ENCODE data around the gene HOGA1.

The HOGA1 gene

GRCh38 chr10:97583476-97583875, 713 bp upstream of the HOGA1 start:
- Histone ChIP-seq H3K9me3 (ENCODE audit: insufficient read depth, low read length) (no peaks in the 10 kb centered on the region), H3K9ac (ENCODE audit: low read length) (no peak overlapping the region), H3K27ac (ENCODE audit: low read length) (no peak overlapping the region), H3K4me2 (ENCODE audit: low read length) (no peak overlapping the region), H2AFZ (ENCODE audit: low read depth, low read length) (no peak overlapping the region), H3K79me2 (ENCODE audit: low read length) (no peaks in the 10 kb centered on the region), H3K4me1 (ENCODE audit: low read length) (no peaks in the 10 kb centered on the region), H4K20me1 (ENCODE audit: insufficient read depth, low read length) (no peaks in the 10 kb centered on the region), H3K27me3 (ENCODE audit: low read depth, low read length) (no peaks in the 10 kb centered on the region), H3K36me3 (replicated peaks; ENCODE audit: low read depth, low read length) (no peaks in the 10 kb centered on the region), H3K4me3 (ENCODE audit: low read length) (no peak overlapping the region)
- TF ChIP-seq CTCF (IDR thresholded peaks at IDR 0.05; ENCODE audit: low read depth, low read length) = no peak
- TF ChIP-seq EZH2phosphoT487 (IDR thresholded peaks at IDR 0.05; ENCODE audit: low read depth) = no peak

GRCh38 chr10:97584798-97585438, 729 bp downstream of the HOGA1 start:
- Histone ChIP-seq H3K27ac (ENCODE audit: low read length) (no peak overlapping the region), H3K4me1 (ENCODE audit: low read length) (no peaks in the 10 kb centered on the region), H3K9me3 (ENCODE audit: insufficient read depth, low read length) (no peaks in the 10 kb centered on the region), H2AFZ (ENCODE audit: low read depth, low read length) (no peak overlapping the region), H3K27me3 (ENCODE audit: low read depth, low read length) (no peaks in the 10 kb centered on the region), H3K36me3 (replicated peaks; ENCODE audit: low read depth, low read length) (no peaks in the 10 kb centered on the region), H3K79me2 (ENCODE audit: low read length) (no peaks in the 10 kb centered on the region), H4K20me1 (ENCODE audit: insufficient read depth, low read length) (no peaks in the 10 kb centered on the region), H3K4me2 (ENCODE audit: low read length) (no peak overlapping the region), H3K9ac (ENCODE audit: low read length) (no peak overlapping the region), H3K4me3 (ENCODE audit: low read length) (no peak overlapping the region)
- TF ChIP-seq CTCF (IDR thresholded peaks at IDR 0.05; ENCODE audit: low read depth, low read length) (no peak), EZH2phosphoT487 (IDR thresholded peaks at IDR 0.05; ENCODE audit: low read depth) (no peak)

GRCh38 chr10:97585439-97585811, 1.2 kb downstream of the HOGA1 start:
- Histone ChIP-seq H3K9me3 (ENCODE audit: insufficient read depth, low read length) (no peaks in the 10 kb centered on the region), H3K4me3 (ENCODE audit: low read length) (no peak overlapping the region), H3K9ac (ENCODE audit: low read length) (no peak overlapping the region), H3K79me2 (ENCODE audit: low read length) (no peaks in the 10 kb centered on the region), H4K20me1 (ENCODE audit: insufficient read depth, low read length) (no peaks in the 10 kb centered on the region), H2AFZ (ENCODE audit: low read depth, low read length) (no peak overlapping the region), H3K4me1 (ENCODE audit: low read length) (no peaks in the 10 kb centered on the region), H3K27ac (ENCODE audit: low read length) (no peak overlapping the region), H3K27me3 (ENCODE audit: low read depth, low read length) (no peaks in the 10 kb centered on the region), H3K4me2 (ENCODE audit: low read length) (no peak overlapping the region), H3K36me3 (replicated peaks; ENCODE audit: low read depth, low read length) (no peaks in the 10 kb centered on the region)
- no peak for TF ChIP-seq EZH2phosphoT487 (IDR thresholded peaks at IDR 0.05; ENCODE audit: low read depth)

GRCh38 chr10:97587183-97587582, 3.0 kb downstream of the HOGA1 start:
- H3K4me1 ChIP-seq (ENCODE audit: low read length) = no peaks in the 10 kb centered on the region
- no peak overlapping the region for H2AFZ ChIP-seq (ENCODE audit: low read depth, low read length)
- H3K9ac ChIP-seq (ENCODE audit: low read length) = no peak overlapping the region
- TF ChIP-seq EZH2phosphoT487 (IDR thresholded peaks at IDR 0.05; ENCODE audit: low read depth) (no peak), CTCF (IDR thresholded peaks at IDR 0.05; ENCODE audit: low read depth, low read length) (no peak)
- H4K20me1 ChIP-seq (ENCODE audit: insufficient read depth, low read length) = no peaks in the 10 kb centered on the region
- no peak overlapping the region for H3K4me3 ChIP-seq (ENCODE audit: low read length)
- H3K27me3 ChIP-seq (ENCODE audit: low read depth, low read length) = no peaks in the 10 kb centered on the region
- no peak overlapping the region for H3K4me2 ChIP-seq (ENCODE audit: low read length)
- H3K9me3 ChIP-seq (ENCODE audit: insufficient read depth, low read length) = no peaks in the 10 kb centered on the region
- H3K36me3 ChIP-seq (replicated peaks; ENCODE audit: low read depth, low read length) = no peaks in the 10 kb centered on the region
- no peak overlapping the region for H3K27ac ChIP-seq (ENCODE audit: low read length)
- no peaks in the 10 kb centered on the region for H3K79me2 ChIP-seq (ENCODE audit: low read length)
